Osteoblast (primary cell): Measurements from ENCODE around the gene CENPF. TPM values are rescaled to one million over a fixed set of nuclear protein-coding genes. Genes with fewer than 3 reads are reported as not detected.

Experiments used
- DNase-seq: peaks from one replicate; pipeline ENCODE4 v3.0.0; 2011; ENCODE audit warnings: low spot score, mixed read lengths; ENCODE audit not compliant: insufficient read length; ENCODE audit errors: missing footprints
- H2AFZ ChIP-seq: 2 replicates; pipeline ENCODE4 v1.6.0; 2011; ENCODE audit warnings: mild to moderate bottlenecking, low read length
- H3K27ac ChIP-seq: 2 replicates; pipeline ENCODE4 v1.5.1; 2011; ENCODE audit warnings: mild to moderate bottlenecking, low read depth, low read length, moderate library complexity
- H3K27me3 ChIP-seq: 2 replicates; pipeline ENCODE4 v1.6.0; 2012; ENCODE audit warnings: mild to moderate bottlenecking, control low read depth, inconsistent platforms, low read length, moderate library complexity; ENCODE audit not compliant: insufficient read depth
- H3K36me3 ChIP-seq: 2 replicates; pipeline ENCODE4 v1.5.1; 2011; ENCODE audit warnings: mild to moderate bottlenecking, low read length, control low read depth, moderate library complexity; ENCODE audit not compliant: insufficient read depth
- H3K4me1 ChIP-seq: 2 replicates; pipeline ENCODE4 v1.5.1; 2011; ENCODE audit warnings: mild to moderate bottlenecking, low read length, control low read depth, moderate library complexity; ENCODE audit not compliant: insufficient read depth
- H3K4me2 ChIP-seq: 2 replicates; pipeline ENCODE4 v1.6.0; 2011; ENCODE audit warnings: mild to moderate bottlenecking, low read length; ENCODE audit not compliant: insufficient read depth
- H3K4me3 ChIP-seq: fragments of 200-600 bp; sonication (generic); 3 replicates; pipeline ENCODE4 v1.5.1; 2012; ENCODE audit warnings: mild to moderate bottlenecking, low read length, inconsistent platforms; ENCODE audit not compliant: insufficient read depth
- H3K79me2 ChIP-seq: 2 replicates; pipeline ENCODE4 v1.6.0; 2012; ENCODE audit warnings: mild to moderate bottlenecking, low read length, control low read depth, inconsistent platforms; ENCODE audit not compliant: insufficient read depth
- H3K9me3 ChIP-seq: 2 replicates; pipeline ENCODE4 v1.5.1; 2011; ENCODE audit warnings: low read depth, low read length, control low read depth
- H4K20me1 ChIP-seq: 2 replicates; pipeline ENCODE4 v1.6.0; 2012; ENCODE audit warnings: mild to moderate bottlenecking, low read length, control low read depth; ENCODE audit not compliant: insufficient read depth
- total RNA-seq: library from RNA; depleted of rRNA; stranded (reverse); fragments of >200 nt; gene quantifications from 2 replicates; pipeline ENCODE4 v1.2.3, GENCODE V29; 2012
- TF ChIP-seq, protein P1 (sequence below): IDR thresholded peaks from 2 replicates; pipeline ENCODE4 v1.5.1; 2011; ENCODE audit warnings: mild to moderate bottlenecking, low read depth, low read length, moderate library complexity; ENCODE audit errors: extremely low read depth

The CENPF gene
- total RNA-seq, 1 donor, result 8.3 TPM

DNA sequence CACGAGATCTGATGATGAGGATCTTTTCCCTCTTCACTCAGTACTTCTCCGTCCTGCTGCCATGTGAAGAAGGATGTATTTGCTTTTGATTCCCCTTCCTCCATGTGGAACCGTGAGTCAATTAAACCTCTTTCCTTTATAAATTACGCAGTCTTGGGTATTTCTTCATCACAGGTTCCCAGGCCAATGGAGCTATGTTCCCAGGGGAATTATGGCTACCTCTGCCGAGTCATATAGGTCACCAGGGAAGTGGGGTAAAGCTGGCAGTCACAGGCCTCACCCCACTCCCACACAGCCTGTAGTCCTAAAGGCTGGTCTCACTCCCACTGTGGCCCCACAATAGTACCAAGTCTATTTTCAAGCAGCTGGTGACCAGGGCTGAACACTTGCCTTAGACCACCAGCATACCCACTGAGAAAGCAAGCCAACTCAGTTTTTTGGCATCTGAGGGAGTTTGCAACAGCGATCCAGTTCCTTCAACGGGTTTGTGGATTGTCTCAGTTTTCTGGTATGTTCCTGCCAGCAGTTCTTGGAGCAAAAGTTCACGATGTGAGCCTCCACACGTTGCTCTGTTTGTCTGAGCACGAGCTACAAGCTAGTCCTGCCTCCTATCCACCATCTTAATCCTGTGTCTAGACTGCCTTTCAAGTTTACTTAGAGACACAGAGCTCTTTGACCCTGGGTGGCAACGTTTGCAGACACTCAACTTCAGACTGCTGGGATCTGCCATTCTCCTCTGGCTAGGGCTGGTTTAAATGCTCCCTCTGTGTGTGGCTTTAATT is 104.5 kb downstream of the CENPF start:
- Histone ChIP-seq H4K20me1 (no peaks in the 10 kb centered on the region), H3K27ac (peak overlapping the region; percentile 60), H3K4me1 (peaks cover 18% of the 10 kb centered on the region), H2AFZ (peak overlapping the region; percentile 91), H3K4me3 (no peak overlapping the region), H3K9me3 (no peaks in the 10 kb centered on the region), H3K4me2 (peak overlapping the region; percentile 17), H3K36me3 (no peaks in the 10 kb centered on the region), H3K79me2 (no peaks in the 10 kb centered on the region), H3K27me3 (no peaks in the 10 kb centered on the region)
- TF ChIP-seq, protein P1, sequence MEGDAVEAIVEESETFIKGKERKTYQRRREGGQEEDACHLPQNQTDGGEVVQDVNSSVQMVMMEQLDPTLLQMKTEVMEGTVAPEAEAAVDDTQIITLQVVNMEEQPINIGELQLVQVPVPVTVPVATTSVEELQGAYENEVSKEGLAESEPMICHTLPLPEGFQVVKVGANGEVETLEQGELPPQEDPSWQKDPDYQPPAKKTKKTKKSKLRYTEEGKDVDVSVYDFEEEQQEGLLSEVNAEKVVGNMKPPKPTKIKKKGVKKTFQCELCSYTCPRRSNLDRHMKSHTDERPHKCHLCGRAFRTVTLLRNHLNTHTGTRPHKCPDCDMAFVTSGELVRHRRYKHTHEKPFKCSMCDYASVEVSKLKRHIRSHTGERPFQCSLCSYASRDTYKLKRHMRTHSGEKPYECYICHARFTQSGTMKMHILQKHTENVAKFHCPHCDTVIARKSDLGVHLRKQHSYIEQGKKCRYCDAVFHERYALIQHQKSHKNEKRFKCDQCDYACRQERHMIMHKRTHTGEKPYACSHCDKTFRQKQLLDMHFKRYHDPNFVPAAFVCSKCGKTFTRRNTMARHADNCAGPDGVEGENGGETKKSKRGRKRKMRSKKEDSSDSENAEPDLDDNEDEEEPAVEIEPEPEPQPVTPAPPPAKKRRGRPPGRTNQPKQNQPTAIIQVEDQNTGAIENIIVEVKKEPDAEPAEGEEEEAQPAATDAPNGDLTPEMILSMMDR, result no peak
- no peak for DNase-seq

DNA sequence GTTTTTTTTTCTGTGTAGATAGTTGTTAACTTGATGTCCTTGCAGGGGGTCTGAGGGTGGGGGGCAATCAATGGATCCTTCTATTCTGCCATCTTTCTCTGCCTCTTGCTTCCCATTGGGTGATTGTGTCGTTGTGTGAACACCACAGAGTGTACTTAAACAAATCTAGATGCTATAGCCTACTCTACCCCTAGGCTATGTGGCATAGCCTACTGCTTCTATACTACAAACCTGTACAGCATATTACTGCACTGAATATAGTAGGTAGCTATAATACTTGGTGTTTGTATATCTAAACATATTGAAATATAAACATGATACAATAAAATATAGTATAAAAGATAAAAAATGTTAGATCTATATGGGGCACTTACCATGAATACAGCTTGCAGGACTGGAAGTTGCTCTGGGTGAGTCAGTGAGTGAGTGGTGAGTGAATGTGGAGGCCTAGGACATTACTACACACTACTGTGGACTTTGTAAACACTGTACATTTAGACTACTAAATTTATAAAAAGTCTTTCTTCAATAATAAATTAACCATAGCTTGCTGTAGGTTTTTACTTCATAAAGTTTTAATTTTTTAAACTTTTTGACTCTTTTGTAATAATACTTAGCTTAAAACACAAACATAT is 105.4 kb downstream of the CENPF start:
- peak overlapping the region; percentile 17 for H3K4me2 ChIP-seq
- H4K20me1 ChIP-seq, result no peaks in the 10 kb centered on the region
- H3K79me2 ChIP-seq, result no peaks in the 10 kb centered on the region
- H3K4me1 ChIP-seq, result peaks cover 18% of the 10 kb centered on the region
- peak overlapping the region; percentile 91 for H2AFZ ChIP-seq
- DNase-seq, result no peak
- H3K36me3 ChIP-seq, result no peaks in the 10 kb centered on the region
- H3K27me3 ChIP-seq, result no peaks in the 10 kb centered on the region
- peak overlapping the region; percentile 60 for H3K27ac ChIP-seq
- H3K4me3 ChIP-seq, result no peak overlapping the region
- no peaks in the 10 kb centered on the region for H3K9me3 ChIP-seq
- TF ChIP-seq, protein P1, result no peak

DNA sequence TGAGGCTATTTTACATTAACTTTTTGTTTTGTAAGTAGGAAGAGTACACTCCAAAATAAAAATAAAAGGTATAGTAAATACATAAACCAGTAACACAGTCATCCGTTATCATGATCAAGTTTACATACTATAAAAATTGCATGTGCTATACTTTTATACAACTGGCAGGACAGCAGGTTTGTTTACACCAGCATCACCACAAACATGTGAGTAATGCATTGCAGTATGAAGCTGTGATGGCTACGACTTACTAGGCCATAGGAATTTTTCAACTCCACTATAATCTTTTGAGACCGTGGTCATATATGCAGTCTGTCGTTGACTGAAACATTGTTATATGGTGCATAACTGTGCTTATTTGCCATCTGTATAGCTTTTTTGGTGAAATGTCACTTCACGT is 106.2 kb downstream of the CENPF start:
- Histone ChIP-seq H2AFZ (peak overlapping the region; percentile 42), H3K4me1 (peaks cover 18% of the 10 kb centered on the region), H4K20me1 (no peaks in the 10 kb centered on the region), H3K9me3 (no peaks in the 10 kb centered on the region), H3K27ac (peak overlapping the region; percentile 60), H3K79me2 (no peaks in the 10 kb centered on the region), H3K4me2 (no peak overlapping the region), H3K27me3 (no peaks in the 10 kb centered on the region), H3K4me3 (no peak overlapping the region), H3K36me3 (no peaks in the 10 kb centered on the region)
- DNase-seq, result no peak
- TF ChIP-seq, protein P1, result no peak

DNA sequence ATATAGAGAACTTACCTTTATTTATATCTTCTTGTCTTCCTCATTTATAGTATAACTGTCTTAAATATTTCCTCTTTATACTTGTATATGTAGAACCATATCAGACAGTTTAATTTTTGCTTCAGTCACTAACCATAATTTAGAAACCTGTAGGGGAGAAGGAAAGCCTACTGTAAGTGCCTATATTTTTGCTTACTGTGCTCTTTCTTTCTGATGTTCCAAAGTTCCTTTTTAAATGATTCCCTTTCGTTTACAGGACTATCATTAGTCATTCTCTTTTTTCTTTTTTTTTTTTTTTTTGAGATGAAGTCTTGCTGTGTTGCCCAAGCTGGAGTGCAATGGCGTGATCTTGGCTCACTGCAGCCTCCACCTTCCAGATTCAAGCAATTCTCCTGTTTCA is 109.7 kb downstream of the CENPF start:
- H3K27me3 ChIP-seq, result no peaks in the 10 kb centered on the region
- H3K9me3 ChIP-seq, result no peaks in the 10 kb centered on the region
- no peaks in the 10 kb centered on the region for H3K36me3 ChIP-seq
- no peak overlapping the region for H3K4me3 ChIP-seq
- no peaks in the 10 kb centered on the region for H4K20me1 ChIP-seq
- TF ChIP-seq, protein P1, result no peak
- no peaks in the 10 kb centered on the region for H3K79me2 ChIP-seq
- H3K4me1 ChIP-seq, result peaks cover 13% of the 10 kb centered on the region
- H2AFZ ChIP-seq, result no peak overlapping the region
- DNase-seq, result no peak
- no peak overlapping the region for H3K27ac ChIP-seq
- no peak overlapping the region for H3K4me2 ChIP-seq
